SK-N-SH treated with all-trans-retinoic acid at 6 μM for 48 hours (cell line): ENCODE measurements around the gene RAB30.
"Not testable (repeated sequence)": the region's sequence is repeated elsewhere in the genome, so short reads cannot be mapped to it uniquely, and the experiment has no call there.

ENCODE experiments used
- ATAC-seq: fragments of 200-7000 bp; cut with Tn5 transposase; 3 replicates; pipeline ENCODE4 v1.9.1; 2020; ENCODE audit warnings: mild to moderate bottlenecking, moderate library complexity
- ARNTL ChIP-seq: fragments of 450-650 bp; formaldehyde crosslinking; IDR thresholded peaks from 2 replicates; pipeline ENCODE4 v1.5.0; 2020; ENCODE audit warnings: low read depth, mild to moderate bottlenecking, moderate library complexity, borderline replicate concordance
- BACH2 ChIP-seq: fragments of 250-450 bp; sonication (Bioruptor Pico); IDR thresholded peaks from 2 replicates; pipeline ENCODE4 v1.9.0; 2021; ENCODE audit warnings: mild to moderate bottlenecking, borderline replicate concordance
- CSDC2 ChIP-seq: fragments of 250-450 bp; sonication (Bioruptor Pico); IDR thresholded peaks from 2 replicates; pipeline ENCODE4 v1.5.0; 2020; ENCODE audit warnings: mild to moderate bottlenecking, moderate library complexity
- ESRRG ChIP-seq: fragments of 250-450 bp; sonication (Bioruptor Pico); IDR thresholded peaks from 2 replicates; pipeline ENCODE4 v1.6.1; 2021; ENCODE audit warnings: mild to moderate bottlenecking
- GLIS3 ChIP-seq: fragments of 250-450 bp; sonication (Bioruptor Pico); IDR thresholded peaks from 2 replicates; pipeline ENCODE4 v1.5.0; 2020; ENCODE audit warnings: mild to moderate bottlenecking, moderate library complexity
- ISL1 ChIP-seq: fragments of 250-450 bp; sonication (Bioruptor Pico); IDR thresholded peaks from 2 replicates; pipeline ENCODE4 v2.1.2; 2022; ENCODE audit warnings: mild to moderate bottlenecking, moderate library complexity
- OSR1 ChIP-seq: fragments of 250-450 bp; sonication (Bioruptor Pico); IDR thresholded peaks from 2 replicates; pipeline ENCODE4 v1.8.0; 2022; ENCODE audit warnings: moderate library complexity, mild to moderate bottlenecking, inconsistent platforms
- PPARA ChIP-seq: fragments of 250-450 bp; sonication (Bioruptor Pico); IDR thresholded peaks from 2 replicates; pipeline ENCODE4 v1.5.0; 2020; ENCODE audit warnings: mild to moderate bottlenecking, borderline replicate concordance
- RARB ChIP-seq: fragments of 250-450 bp; sonication (Bioruptor Pico); IDR thresholded peaks from 2 replicates; pipeline ENCODE4 v1.8.0; 2021; ENCODE audit warnings: mild to moderate bottlenecking, moderate library complexity
- TOX ChIP-seq: fragments of 250-450 bp; sonication (Bioruptor Pico); IDR thresholded peaks from 2 replicates; pipeline ENCODE4 v1.8.0; 2021; ENCODE audit warnings: mild to moderate bottlenecking, moderate library complexity, borderline replicate concordance
- ZC3H10 ChIP-seq: fragments of 250-450 bp; sonication (Bioruptor Pico); IDR thresholded peaks from 2 replicates; pipeline ENCODE4 v1.5.1; 2021; ENCODE audit warnings: mild to moderate bottlenecking, moderate library complexity
- ZFP3 ChIP-seq: fragments of 250-450 bp; sonication (Bioruptor Pico); IDR thresholded peaks from 2 replicates; pipeline ENCODE4 v1.5.0; 2020; ENCODE audit warnings: mild to moderate bottlenecking, moderate library complexity
- ZFP30 ChIP-seq: fragments of 450-650 bp; formaldehyde crosslinking; IDR thresholded peaks from 2 replicates; pipeline ENCODE4 v1.5.0; 2022; ENCODE audit warnings: mild to moderate bottlenecking, moderate library complexity
- ZNF565 ChIP-seq: fragments of 450-650 bp; formaldehyde crosslinking; conservative IDR thresholded peaks from 2 replicates; pipeline ENCODE4 v1.5.0; 2020; ENCODE audit warnings: low read depth, mild to moderate bottlenecking, moderate library complexity
- ZNF70 ChIP-seq: fragments of 450-650 bp; formaldehyde crosslinking; IDR thresholded peaks from 2 replicates; pipeline ENCODE4 v1.5.0; 2020; ENCODE audit warnings: mild to moderate bottlenecking, moderate library complexity
- ZNF8 ChIP-seq: fragments of 450-650 bp; formaldehyde crosslinking; IDR thresholded peaks from 2 replicates; pipeline ENCODE4 v1.5.0; 2020; ENCODE audit warnings: mild to moderate bottlenecking, moderate library complexity
- TF ChIP-seq, protein P1 (sequence below): fragments of 250-450 bp; sonication (Bioruptor Pico); IDR thresholded peaks from 2 replicates; pipeline ENCODE4 v1.5.0; 2020; ENCODE audit warnings: mild to moderate bottlenecking, moderate library complexity
- TF ChIP-seq, protein P2 (sequence below): fragments of 250-450 bp; sonication (Bioruptor Pico); IDR thresholded peaks from 2 replicates; pipeline ENCODE4 v1.8.0; 2020; ENCODE audit warnings: mild to moderate bottlenecking, moderate library complexity, borderline replicate concordance
- TF ChIP-seq, protein P3 (sequence below): fragments of 250-450 bp; sonication (Bioruptor Pico); IDR thresholded peaks from 2 replicates; pipeline ENCODE4 v1.5.1; 2020; ENCODE audit warnings: low read depth, mild to moderate bottlenecking, moderate library complexity
- TF ChIP-seq, protein P4 (sequence below): fragments of 250-450 bp; sonication (Bioruptor Pico); IDR thresholded peaks from 2 replicates; pipeline ENCODE4 v1.5.1; 2021; ENCODE audit warnings: mild to moderate bottlenecking, moderate library complexity
- TF ChIP-seq, protein P5 (sequence below): fragments of 250-450 bp; sonication (Bioruptor Pico); IDR thresholded peaks from 2 replicates; pipeline ENCODE4 v1.8.0; 2021; ENCODE audit warnings: low read depth, mild to moderate bottlenecking, moderate library complexity, borderline replicate concordance

Gene RAB30

DNA sequence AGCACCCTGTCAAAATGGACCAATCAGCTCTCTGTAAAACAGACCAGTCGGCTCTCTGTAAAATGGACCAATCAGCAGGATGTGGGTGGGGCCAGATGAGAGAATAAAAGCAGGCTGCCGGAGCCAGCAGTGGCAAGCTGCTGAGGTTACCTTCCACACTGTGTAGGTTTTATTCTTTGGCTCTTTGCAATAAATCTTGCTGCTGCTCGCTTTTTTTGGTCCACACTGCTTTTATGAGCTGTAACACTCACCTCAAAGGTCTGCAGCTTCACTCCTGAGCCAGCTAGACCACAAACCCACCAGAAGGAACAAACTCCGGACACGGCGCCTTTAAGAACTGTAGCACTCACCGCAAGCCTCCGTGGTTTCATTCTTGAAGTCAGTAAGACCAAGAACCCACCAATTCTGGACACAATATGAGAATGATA, 100.2 kb downstream of the RAB30 start:
- ATAC-seq: not testable (repeated sequence)

DNA sequence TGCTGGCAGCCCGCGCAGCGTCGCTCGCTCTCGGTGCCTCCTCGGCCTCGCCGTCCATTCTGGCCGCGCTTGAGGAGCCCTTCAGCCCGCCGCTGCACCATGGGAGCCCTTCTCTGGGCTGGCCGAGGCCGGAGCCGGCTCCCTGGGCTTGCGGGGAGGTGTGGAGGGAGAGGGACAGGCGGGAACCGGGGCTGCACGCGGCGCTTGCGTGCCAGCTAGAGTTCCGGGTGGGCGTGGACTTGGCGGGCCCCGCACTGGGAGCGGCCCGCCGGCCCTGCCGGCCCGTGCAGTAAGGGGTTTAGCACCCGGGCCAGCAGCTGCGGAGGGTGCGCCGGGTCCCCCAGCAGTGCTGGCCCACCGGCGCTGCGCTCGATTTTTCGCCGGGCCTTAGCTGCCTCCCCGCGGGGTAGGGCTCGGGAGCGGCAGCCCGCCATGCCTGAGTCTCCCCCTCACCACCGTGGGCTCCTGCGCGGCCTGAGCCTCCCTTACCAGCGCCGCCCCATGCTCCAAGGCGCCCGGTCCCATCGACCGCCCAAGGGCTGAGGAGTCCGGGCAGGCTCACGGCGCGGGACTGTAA, 101.1 kb downstream of the RAB30 start:
- ATAC-seq: not testable (repeated sequence)

DNA sequence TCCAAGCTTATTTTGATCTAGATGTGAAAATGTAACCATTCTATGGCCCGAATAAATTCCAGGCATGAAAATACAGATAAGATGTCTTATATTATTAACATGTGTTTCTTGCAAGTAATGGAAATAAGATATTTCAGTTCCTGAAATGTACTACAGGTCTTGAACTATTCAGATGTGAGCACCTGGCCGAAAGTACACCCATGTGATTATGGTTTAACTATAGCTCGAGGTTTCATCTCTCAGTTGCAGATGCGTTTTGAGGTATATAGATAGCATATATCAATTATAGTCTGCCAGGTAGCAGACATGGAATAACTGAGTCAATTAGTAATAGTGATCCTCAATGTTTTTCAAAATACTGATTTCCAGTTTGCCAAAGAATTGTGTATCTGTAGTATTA, 101.9 kb downstream of the RAB30 start:
- TF ChIP-seq ZNF565: no peak
- no peak for TF ChIP-seq ZFP30 (CRISPR knock-in tag)
- TF ChIP-seq, protein P1, sequence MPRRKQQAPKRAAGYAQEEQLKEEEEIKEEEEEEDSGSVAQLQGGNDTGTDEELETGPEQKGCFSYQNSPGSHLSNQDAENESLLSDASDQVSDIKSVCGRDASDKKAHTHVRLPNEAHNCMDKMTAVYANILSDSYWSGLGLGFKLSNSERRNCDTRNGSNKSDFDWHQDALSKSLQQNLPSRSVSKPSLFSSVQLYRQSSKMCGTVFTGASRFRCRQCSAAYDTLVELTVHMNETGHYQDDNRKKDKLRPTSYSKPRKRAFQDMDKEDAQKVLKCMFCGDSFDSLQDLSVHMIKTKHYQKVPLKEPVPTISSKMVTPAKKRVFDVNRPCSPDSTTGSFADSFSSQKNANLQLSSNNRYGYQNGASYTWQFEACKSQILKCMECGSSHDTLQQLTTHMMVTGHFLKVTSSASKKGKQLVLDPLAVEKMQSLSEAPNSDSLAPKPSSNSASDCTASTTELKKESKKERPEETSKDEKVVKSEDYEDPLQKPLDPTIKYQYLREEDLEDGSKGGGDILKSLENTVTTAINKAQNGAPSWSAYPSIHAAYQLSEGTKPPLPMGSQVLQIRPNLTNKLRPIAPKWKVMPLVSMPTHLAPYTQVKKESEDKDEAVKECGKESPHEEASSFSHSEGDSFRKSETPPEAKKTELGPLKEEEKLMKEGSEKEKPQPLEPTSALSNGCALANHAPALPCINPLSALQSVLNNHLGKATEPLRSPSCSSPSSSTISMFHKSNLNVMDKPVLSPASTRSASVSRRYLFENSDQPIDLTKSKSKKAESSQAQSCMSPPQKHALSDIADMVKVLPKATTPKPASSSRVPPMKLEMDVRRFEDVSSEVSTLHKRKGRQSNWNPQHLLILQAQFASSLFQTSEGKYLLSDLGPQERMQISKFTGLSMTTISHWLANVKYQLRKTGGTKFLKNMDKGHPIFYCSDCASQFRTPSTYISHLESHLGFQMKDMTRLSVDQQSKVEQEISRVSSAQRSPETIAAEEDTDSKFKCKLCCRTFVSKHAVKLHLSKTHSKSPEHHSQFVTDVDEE (CRISPR knock-in tag): no peak
- TF ChIP-seq, protein P2, sequence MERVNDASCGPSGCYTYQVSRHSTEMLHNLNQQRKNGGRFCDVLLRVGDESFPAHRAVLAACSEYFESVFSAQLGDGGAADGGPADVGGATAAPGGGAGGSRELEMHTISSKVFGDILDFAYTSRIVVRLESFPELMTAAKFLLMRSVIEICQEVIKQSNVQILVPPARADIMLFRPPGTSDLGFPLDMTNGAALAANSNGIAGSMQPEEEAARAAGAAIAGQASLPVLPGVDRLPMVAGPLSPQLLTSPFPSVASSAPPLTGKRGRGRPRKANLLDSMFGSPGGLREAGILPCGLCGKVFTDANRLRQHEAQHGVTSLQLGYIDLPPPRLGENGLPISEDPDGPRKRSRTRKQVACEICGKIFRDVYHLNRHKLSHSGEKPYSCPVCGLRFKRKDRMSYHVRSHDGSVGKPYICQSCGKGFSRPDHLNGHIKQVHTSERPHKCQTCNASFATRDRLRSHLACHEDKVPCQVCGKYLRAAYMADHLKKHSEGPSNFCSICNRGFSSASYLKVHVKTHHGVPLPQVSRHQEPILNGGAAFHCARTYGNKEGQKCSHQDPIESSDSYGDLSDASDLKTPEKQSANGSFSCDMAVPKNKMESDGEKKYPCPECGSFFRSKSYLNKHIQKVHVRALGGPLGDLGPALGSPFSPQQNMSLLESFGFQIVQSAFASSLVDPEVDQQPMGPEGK (CRISPR knock-in tag): no peak
- TF ChIP-seq, protein P3, sequence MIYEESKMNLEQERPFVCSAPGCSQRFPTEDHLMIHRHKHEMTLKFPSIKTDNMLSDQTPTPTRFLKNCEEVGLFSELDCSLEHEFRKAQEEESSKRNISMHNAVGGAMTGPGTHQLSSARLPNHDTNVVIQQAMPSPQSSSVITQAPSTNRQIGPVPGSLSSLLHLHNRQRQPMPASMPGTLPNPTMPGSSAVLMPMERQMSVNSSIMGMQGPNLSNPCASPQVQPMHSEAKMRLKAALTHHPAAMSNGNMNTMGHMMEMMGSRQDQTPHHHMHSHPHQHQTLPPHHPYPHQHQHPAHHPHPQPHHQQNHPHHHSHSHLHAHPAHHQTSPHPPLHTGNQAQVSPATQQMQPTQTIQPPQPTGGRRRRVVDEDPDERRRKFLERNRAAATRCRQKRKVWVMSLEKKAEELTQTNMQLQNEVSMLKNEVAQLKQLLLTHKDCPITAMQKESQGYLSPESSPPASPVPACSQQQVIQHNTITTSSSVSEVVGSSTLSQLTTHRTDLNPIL (CRISPR knock-in tag): no peak
- TF ChIP-seq, protein P4, sequence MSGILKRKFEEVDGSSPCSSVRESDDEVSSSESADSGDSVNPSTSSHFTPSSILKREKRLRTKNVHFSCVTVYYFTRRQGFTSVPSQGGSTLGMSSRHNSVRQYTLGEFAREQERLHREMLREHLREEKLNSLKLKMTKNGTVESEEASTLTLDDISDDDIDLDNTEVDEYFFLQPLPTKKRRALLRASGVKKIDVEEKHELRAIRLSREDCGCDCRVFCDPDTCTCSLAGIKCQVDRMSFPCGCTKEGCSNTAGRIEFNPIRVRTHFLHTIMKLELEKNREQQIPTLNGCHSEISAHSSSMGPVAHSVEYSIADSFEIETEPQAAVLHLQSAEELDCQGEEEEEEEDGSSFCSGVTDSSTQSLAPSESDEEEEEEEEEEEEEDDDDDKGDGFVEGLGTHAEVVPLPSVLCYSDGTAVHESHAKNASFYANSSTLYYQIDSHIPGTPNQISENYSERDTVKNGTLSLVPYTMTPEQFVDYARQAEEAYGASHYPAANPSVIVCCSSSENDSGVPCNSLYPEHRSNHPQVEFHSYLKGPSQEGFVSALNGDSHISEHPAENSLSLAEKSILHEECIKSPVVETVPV (CRISPR knock-in tag): no peak
- no peak for TF ChIP-seq ZFP3 (CRISPR knock-in tag)
- no peak for TF ChIP-seq BACH2 (CRISPR knock-in tag)
- no peak for TF ChIP-seq RARB (CRISPR knock-in tag)
- TF ChIP-seq ARNTL (CRISPR knock-in tag): no peak
- no peak for TF ChIP-seq PPARA (CRISPR knock-in tag)
- no peak for TF ChIP-seq TOX (CRISPR knock-in tag)
- TF ChIP-seq GLIS3 (CRISPR knock-in tag): no peak
- no peak for TF ChIP-seq ISL1 (CRISPR knock-in tag)
- no peak for TF ChIP-seq ZC3H10
- TF ChIP-seq OSR1 (CRISPR knock-in tag): no peak
- TF ChIP-seq ZNF8 (CRISPR knock-in tag): no peak
- TF ChIP-seq ESRRG (CRISPR knock-in tag): no peak
- TF ChIP-seq CSDC2: no peak
- no peak for TF ChIP-seq ZNF70 (CRISPR knock-in tag)
- no peak for ATAC-seq

DNA sequence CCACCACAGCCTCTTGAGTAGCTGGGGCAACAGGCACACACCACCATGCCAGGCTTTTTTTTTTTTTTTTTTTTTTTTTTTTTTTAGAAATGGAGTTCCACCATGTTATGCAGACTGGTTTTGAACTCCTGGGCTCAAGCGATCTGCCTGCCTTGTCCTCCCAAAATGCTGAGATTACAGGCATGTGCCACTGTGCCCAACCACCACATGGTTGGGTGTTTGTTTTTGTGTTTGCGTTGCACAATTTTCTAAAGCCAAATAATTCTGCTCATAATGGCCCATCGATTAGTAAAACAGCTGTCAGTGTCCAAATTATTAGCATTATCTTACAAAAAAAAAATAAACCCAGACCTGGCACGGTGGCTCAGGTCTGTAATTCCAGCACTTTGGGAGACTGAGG, 104.3 kb downstream of the RAB30 start:
- TF ChIP-seq ZFP3 (CRISPR knock-in tag) (no peak), GLIS3 (CRISPR knock-in tag) (no peak), ZNF8 (CRISPR knock-in tag) (no peak), ZC3H10 (no peak), RARB (CRISPR knock-in tag) (no peak)
- TF ChIP-seq, protein P5, sequence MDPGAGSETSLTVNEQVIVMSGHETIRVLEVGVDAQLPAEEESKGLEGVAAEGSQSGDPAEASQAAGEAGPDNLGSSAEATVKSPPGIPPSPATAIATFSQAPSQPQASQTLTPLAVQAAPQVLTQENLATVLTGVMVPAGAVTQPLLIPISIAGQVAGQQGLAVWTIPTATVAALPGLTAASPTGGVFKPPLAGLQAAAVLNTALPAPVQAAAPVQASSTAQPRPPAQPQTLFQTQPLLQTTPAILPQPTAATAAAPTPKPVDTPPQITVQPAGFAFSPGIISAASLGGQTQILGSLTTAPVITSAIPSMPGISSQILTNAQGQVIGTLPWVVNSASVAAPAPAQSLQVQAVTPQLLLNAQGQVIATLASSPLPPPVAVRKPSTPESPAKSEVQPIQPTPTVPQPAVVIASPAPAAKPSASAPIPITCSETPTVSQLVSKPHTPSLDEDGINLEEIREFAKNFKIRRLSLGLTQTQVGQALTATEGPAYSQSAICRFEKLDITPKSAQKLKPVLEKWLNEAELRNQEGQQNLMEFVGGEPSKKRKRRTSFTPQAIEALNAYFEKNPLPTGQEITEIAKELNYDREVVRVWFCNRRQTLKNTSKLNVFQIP (CRISPR knock-in tag): no peak
- TF ChIP-seq, protein P3 (CRISPR knock-in tag): no peak
- TF ChIP-seq, protein P2 (CRISPR knock-in tag): no peak
- ATAC-seq: no peak
